DND-41 (cell line): Measurements from ENCODE around the gene MIA2.

Source experiments
- EZH2 ChIP-seq: IDR thresholded peaks from 3 replicates; pipeline ENCODE4 v1.6.1; 2012; ENCODE audit warnings: borderline replicate concordance, low read depth, mild to moderate bottlenecking, moderate library complexity, low read length, inconsistent platforms; ENCODE audit not compliant: severe bottlenecking
- TF ChIP-seq, protein P1 (sequence below): IDR thresholded peaks from 2 replicates; pipeline ENCODE4 v1.5.1; 2012; ENCODE audit warnings: borderline replicate concordance, low read length, moderate library complexity, mild to moderate bottlenecking; ENCODE audit not compliant: poor library complexity, severe bottlenecking; ENCODE audit errors: extremely low read depth

DNA sequence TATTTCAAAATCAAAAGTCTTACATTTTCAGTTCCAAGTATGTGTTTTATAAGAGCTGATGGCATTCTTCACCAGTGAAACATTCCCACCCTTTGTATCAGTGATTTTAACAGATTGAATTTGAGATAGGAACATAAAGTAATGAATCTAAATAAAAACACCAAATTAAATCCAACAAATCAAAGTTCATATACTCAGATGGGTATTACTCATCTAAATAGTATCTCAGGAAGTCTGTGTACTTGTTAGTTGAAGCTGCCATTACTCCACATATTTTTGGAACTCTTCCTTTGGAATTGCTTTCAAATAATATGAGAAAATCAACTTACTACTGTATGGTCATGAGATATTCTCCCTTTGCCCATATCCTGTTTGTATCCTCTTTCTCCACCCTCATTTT lies 89.1 kb downstream of the MIA2 start:
- TF ChIP-seq, protein P1, sequence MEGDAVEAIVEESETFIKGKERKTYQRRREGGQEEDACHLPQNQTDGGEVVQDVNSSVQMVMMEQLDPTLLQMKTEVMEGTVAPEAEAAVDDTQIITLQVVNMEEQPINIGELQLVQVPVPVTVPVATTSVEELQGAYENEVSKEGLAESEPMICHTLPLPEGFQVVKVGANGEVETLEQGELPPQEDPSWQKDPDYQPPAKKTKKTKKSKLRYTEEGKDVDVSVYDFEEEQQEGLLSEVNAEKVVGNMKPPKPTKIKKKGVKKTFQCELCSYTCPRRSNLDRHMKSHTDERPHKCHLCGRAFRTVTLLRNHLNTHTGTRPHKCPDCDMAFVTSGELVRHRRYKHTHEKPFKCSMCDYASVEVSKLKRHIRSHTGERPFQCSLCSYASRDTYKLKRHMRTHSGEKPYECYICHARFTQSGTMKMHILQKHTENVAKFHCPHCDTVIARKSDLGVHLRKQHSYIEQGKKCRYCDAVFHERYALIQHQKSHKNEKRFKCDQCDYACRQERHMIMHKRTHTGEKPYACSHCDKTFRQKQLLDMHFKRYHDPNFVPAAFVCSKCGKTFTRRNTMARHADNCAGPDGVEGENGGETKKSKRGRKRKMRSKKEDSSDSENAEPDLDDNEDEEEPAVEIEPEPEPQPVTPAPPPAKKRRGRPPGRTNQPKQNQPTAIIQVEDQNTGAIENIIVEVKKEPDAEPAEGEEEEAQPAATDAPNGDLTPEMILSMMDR: no peak
- no peak for TF ChIP-seq EZH2
